ENCODE data around the gene EPAS1.

Gene EPAS1

GRCh38 chr2:46367286-46367685 is 70.1 kb downstream of the EPAS1 start:
- DNase-seq = no peak

GRCh38 chr2:46368401-46368800 is 71.2 kb downstream of the EPAS1 start:
- no peak for DNase-seq

- no peak for DNase-seq
Observed at GRCh38 chr2:46369783-46370182, 72.6 kb downstream of the EPAS1 start.

- DNase-seq = no peak
Observed at GRCh38 chr2:46371854-46372253, 74.6 kb downstream of the EPAS1 start.

- no peak for DNase-seq
Observed at GRCh38 chr2:46372475-46372874, 75.3 kb downstream of the EPAS1 start.

GRCh38 chr2:46373238-46373637 is 76.0 kb downstream of the EPAS1 start:
- DNase-seq = no peak

DNA sequence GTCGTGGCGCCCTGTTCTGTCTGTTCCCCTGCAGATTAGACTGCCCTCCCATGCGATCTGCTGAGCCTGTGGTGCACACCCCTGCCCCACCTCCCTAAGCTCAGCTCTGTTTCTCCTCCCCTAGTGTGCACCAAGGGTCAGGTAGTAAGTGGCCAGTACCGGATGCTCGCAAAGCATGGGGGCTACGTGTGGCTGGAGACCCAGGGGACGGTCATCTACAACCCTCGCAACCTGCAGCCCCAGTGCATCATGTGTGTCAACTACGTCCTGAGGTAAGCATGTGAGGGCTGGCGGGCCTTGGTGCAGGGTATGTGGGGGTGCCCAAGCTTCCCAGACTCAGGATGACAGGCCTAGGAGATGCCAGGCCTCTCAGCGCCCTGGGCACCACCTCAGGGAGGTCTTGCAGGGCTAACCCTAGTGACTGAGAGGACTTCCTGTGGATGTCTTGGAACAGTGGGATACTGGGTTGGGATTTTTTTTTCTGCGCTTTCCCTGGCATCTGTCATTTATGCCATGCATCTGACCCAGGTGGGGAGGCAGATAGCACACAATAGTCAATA is 78.4 kb downstream of the EPAS1 start:
- DNase-seq = no peak

GRCh38 chr2:46376586-46376985 is 79.4 kb downstream of the EPAS1 start:
- no peak for DNase-seq

- DNase-seq = no peak
Observed at GRCh38 chr2:46377101-46377581, 79.9 kb downstream of the EPAS1 start.

DNA sequence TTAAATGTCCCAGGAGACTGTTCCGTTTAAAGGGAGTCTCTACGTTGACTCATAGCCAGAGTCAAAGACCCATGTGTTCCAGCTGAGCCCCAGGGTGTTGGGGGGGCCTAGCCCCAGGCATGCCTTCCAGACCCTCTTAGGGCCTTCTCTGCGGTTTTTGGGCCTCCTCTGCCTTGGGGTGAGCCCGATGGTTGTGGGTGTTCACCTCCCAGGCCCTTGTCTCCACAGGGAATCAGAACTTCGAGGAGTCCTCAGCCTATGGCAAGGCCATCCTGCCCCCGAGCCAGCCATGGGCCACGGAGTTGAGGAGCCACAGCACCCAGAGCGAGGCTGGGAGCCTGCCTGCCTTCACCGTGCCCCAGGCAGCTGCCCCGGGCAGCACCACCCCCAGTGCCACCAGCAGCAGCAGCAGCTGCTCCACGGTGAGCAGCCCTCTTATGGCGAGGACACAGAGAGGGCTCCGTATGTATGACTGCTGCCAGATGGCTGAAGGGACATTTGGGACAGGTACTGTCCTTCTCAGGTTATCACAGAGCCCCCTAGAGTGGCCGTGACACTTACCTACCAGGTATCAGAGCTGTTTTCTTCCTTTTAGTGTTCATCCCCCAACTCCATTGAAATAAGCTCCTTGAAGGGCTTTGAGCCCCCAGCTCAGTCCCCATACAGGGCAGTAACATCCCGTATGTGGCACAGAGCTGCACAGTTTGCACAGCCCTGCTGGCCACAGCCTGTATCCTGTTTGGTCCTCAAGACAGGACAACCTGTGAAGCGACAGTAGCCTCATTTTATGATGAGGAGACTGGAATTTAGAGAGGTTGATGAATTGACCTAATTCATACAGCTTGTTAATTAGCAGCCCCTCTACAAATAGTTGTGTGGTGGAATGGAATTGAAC is 80.7 kb downstream of the EPAS1 start:
- DNase-seq = no peak

- no peak for DNase-seq
Observed at GRCh38 chr2:46378616-46379015, 81.4 kb downstream of the EPAS1 start.

GRCh38 chr2:46379213-46380037 is 82.2 kb downstream of the EPAS1 start:
- no peak for DNase-seq

DNA sequence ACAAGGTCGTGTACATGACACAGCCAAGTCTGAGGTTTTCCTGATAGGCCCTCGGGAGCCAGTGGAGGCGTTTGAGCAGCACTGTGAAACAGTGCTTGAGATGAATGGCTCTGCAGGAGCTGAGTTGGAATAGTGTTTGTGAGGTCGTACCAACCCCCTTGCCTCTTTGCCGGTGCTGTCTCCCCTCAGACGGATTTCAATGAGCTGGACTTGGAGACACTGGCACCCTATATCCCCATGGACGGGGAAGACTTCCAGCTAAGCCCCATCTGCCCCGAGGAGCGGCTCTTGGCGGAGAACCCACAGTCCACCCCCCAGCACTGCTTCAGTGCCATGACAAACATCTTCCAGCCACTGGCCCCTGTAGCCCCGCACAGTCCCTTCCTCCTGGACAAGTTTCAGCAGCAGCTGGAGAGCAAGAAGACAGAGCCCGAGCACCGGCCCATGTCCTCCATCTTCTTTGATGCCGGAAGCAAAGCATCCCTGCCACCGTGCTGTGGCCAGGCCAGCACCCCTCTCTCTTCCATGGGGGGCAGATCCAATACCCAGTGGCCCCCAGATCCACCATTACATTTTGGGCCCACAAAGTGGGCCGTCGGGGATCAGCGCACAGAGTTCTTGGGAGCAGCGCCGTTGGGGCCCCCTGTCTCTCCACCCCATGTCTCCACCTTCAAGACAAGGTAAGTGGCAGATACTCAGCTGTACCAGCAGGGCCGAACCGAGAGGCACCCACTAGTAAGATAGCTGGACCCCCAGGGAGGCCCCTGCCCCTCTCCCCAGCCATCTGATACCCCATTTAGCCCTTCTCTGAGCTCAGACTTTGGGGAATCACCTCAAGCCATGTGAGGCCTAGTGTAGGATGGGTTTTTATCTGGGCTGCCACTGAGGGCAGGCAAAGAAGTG is 83.1 kb downstream of the EPAS1 start:
- DNase-seq = no peak

DNA sequence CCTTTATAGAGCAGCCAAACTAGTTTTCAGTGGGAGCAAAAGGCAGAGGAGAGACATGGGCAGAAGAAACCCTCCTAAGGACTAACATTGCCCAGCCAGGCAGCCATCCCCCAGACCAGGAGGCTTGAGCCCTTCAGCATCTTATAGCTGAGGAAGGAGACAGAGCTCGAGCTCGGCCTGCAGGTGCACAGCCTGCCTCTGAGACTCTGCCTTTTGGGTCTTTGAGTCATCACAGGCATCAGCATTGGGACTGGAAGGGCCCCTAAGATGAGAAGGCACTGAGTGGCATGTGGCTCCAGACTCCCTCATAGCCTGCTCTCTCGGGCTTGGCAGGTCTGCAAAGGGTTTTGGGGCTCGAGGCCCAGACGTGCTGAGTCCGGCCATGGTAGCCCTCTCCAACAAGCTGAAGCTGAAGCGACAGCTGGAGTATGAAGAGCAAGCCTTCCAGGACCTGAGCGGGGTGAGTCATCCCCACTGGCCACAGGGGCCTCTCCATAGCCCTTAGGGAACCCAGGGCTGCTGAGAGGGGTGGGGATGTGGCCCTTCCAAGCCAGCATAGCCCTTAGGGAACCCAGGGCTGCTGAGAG is 84.1 kb downstream of the EPAS1 start:
- no peak for DNase-seq

- no peak for DNase-seq
Observed at GRCh38 chr2:46381871-46382270, 84.7 kb downstream of the EPAS1 start.

GRCh38 chr2:46382331-46383112 is 85.3 kb downstream of the EPAS1 start:
- DNase-seq = no peak

DNA sequence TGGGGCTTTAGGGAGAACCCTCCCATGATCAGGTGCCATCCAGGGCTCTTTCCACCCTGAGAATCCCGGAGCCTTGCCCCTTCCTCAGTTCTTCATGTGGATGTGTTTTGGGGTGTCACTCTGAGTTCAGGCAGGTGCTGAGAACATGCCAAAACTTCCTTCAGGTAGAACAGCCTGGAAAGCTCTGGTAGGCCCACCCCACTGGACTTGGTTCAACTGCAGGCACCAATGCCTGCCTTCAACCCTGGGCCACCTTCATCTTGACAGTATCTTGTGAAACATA is 85.8 kb downstream of the EPAS1 start:
- no peak for DNase-seq

GRCh38 chr2:46383784-46384456 is 86.7 kb downstream of the EPAS1 start:
- DNase-seq = no peak

DNA sequence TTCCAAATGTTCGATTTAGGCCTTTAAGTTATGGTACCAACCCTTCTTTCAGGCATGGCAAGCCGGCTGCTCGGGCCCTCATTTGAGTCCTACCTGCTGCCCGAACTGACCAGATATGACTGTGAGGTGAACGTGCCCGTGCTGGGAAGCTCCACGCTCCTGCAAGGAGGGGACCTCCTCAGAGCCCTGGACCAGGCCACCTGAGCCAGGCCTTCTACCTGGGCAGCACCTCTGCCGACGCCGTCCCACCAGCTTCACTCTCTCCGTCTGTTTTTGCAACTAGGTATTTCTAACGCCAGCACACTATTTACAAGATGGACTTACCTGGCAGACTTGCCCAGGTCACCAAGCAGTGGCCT is 87.2 kb downstream of the EPAS1 start:
- no peak for DNase-seq

DNA sequence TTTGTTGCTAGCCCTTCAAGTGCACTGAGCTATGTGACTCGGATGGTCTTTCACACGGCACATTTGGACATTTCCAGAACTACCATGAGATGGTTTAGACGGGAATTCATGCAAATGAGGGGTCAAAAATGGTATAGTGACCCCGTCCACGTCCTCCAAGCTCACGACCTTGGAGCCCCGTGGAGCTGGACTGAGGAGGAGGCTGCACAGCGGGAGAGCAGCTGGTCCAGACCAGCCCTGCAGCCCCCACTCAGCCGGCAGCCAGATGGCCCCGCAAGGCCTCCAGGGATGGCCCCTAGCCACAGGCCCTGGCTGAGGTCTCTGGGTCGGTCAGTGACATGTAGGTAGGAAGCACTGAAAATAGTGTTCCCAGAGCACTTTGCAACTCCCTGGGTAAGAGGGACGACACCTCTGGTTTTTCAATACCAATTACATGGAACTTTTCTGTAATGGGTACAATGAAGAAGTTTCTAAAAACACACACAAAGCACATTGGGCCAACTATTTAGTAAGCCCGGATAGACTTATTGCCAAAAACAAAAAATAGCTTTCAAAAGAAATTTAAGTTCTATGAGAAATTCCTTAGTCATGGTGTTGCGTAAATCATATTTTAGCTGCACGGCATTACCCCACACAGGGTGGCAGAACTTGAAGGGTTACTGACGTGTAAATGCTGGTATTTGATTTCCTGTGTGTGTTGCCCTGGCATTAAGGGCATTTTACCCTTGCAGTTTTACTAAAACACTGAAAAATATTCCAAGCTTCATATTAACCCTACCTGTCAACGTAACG is 88.8 kb downstream of the EPAS1 start:
- DNase-seq = no peak

Measured in activated T-cell treated with anti-CD3 and anti-CD28 coated beads for 4 hours (primary cell).